HepG2 (cell line): ENCODE measurements around the gene NELFB. TPM values are rescaled to one million over a fixed set of nuclear protein-coding genes. Genes with fewer than 3 reads are reported as not detected.
A peak's percentile ranks its signal among the peaks of the same experiment; 100 is the strongest.

ENCODE experiments used
- ATF1 ChIP-seq: IDR thresholded peaks from 2 replicates; pipeline ENCODE4 v1.6.1; 2016; ENCODE audit warnings: mild to moderate bottlenecking, control low read depth
- DR1 ChIP-seq: sonication (generic); formaldehyde crosslinking; IDR thresholded peaks from 2 replicates; pipeline ENCODE4 v1.8.0; 2021; ENCODE audit warnings: mild to moderate bottlenecking, missing genetic modification reagents, inconsistent platforms
- GTF2F1 ChIP-seq: fragments of 150-350 bp; IDR thresholded peaks from 2 replicates; pipeline ENCODE4 v1.6.1; 2014; ENCODE audit warnings: low read length
- MAFK ChIP-seq, 2 experiments: IDR thresholded peaks in 1 of 2; conservative IDR thresholded peaks in 1 of 2; 2 replicates each; pipeline ENCODE4 v1.6.1; 2011; ENCODE audit warnings: improper control_type of control experiment in 2 of 2, low read length in 2 of 2
- MATR3 ChIP-seq: sonication (generic); formaldehyde crosslinking; IDR thresholded peaks from 2 replicates; pipeline ENCODE4 v1.4.0; 2020; ENCODE audit warnings: missing genetic modification reagents
- PATZ1 ChIP-seq: sonication (generic); formaldehyde crosslinking; IDR thresholded peaks from 2 replicates; pipeline ENCODE4 v1.4.0; 2020; ENCODE audit warnings: missing genetic modification reagents
- PCBP2 ChIP-seq: fragments of 200-400 bp; formaldehyde crosslinking; optimal IDR thresholded peaks from 2 replicates; pipeline ENCODE3; 2018; ENCODE audit warnings: low read length, low read depth; ENCODE audit not compliant: poor library complexity, severe bottlenecking
- POGZ ChIP-seq: sonication (generic); formaldehyde crosslinking; IDR thresholded peaks from 2 replicates; pipeline ENCODE4 v1.4.0; 2020; ENCODE audit warnings: mild to moderate bottlenecking, missing genetic modification reagents
- SCMH1 ChIP-seq: sonication (generic); formaldehyde crosslinking; IDR thresholded peaks from 2 replicates; pipeline ENCODE4 v1.9.0; 2021; ENCODE audit warnings: missing genetic modification reagents, mild to moderate bottlenecking, borderline replicate concordance
- SKI ChIP-seq: fragments of 450-650 bp; IDR thresholded peaks from one replicate; pipeline ENCODE4 v1.6.1; 2018; ENCODE audit warnings: mild to moderate bottlenecking; ENCODE audit not compliant: partially characterized antibody
- SRSF1 ChIP-seq: fragments of 200-400 bp; formaldehyde crosslinking; optimal IDR thresholded peaks from 2 replicates; pipeline ENCODE3; 2017; ENCODE audit warnings: mild to moderate bottlenecking, low read depth, low read length, moderate library complexity
- STAG1 ChIP-seq: sonication (generic); formaldehyde crosslinking; IDR thresholded peaks from 2 replicates; pipeline ENCODE4 v1.4.0; 2020; ENCODE audit warnings: missing genetic modification reagents
- ZFP36 ChIP-seq: fragments of 150-350 bp; IDR thresholded peaks from 2 replicates; pipeline ENCODE4 v1.6.1; 2018; ENCODE audit warnings: borderline replicate concordance, low read length, low read depth; ENCODE audit not compliant: partially characterized antibody
- ZNF24 ChIP-seq: fragments of 450-650 bp; IDR thresholded peaks from 2 replicates; pipeline ENCODE4 v1.6.1; 2017; ENCODE audit warnings: antibody characterized with exemption, mild to moderate bottlenecking
- ZNF274 ChIP-seq: sonication (generic); formaldehyde crosslinking; IDR thresholded peaks from 2 replicates; pipeline ENCODE4 v1.5.1; 2020; ENCODE audit warnings: mild to moderate bottlenecking, missing genetic modification reagents
- ZNF441 ChIP-seq: sonication (generic); formaldehyde crosslinking; IDR thresholded peaks from 2 replicates; pipeline ENCODE4 v1.7.0; 2021; ENCODE audit warnings: missing genetic modification reagents, borderline replicate concordance
- ZNF564 ChIP-seq: sonication (generic); formaldehyde crosslinking; IDR thresholded peaks from 2 replicates; pipeline ENCODE4 v1.8.1; 2023; ENCODE audit warnings: mild to moderate bottlenecking, missing genetic modification reagents
- ZNF619 ChIP-seq: sonication (generic); formaldehyde crosslinking; IDR thresholded peaks from 2 replicates; pipeline ENCODE4 v1.4.0; 2020; ENCODE audit warnings: mild to moderate bottlenecking, missing genetic modification reagents
- polyA plus RNA-seq, 8 experiments: library from polyadenylated mRNA; depleted of rRNA in 3 of 8; stranded (reverse) in 7 of 8; unstranded in 1 of 8; fragments of >200 nt; fragmentation: Illumina TruSeq in 4 of 8; extraction: Trizol in 4 of 8; gene quantifications; 2 replicates each; pipeline versions ENCODE4 v1.2.1 to v1.2.3, GENCODE V29; 2011 to 2016; ENCODE audit warnings: low read depth in 4 of 8, missing spikeins in 1 of 8, mixed read lengths in 1 of 8; ENCODE audit not compliant: insufficient read depth in 1 of 8
- total RNA-seq, 5 experiments: library from RNA; depleted of rRNA; stranded (reverse); fragments of >200 nt; fragmentation: Illumina TruSeq; extraction: Trizol; gene quantifications; 2 replicates each; pipeline ENCODE4 v1.2.3, GENCODE V29; 2016; ENCODE audit warnings: low read depth in 1 of 5
- TF ChIP-seq, protein P1 (sequence below): sonication (generic); formaldehyde crosslinking; IDR thresholded peaks from 2 replicates; pipeline ENCODE4 v1.4.0; 2020; ENCODE audit warnings: missing genetic modification reagents
- TF ChIP-seq, protein P2 (sequence below): sonication (generic); formaldehyde crosslinking; IDR thresholded peaks from 2 replicates; pipeline ENCODE4 v1.9.0; 2021; ENCODE audit warnings: missing genetic modification reagents, borderline replicate concordance

The NELFB gene
- total and polyA plus RNA-seq, 2 of the 13 experiments (the other 11 are each of a cell fraction or from before 2014, with no cell fraction given), result 26.5 to 45.8 TPM

- TF ChIP-seq, protein P1, sequence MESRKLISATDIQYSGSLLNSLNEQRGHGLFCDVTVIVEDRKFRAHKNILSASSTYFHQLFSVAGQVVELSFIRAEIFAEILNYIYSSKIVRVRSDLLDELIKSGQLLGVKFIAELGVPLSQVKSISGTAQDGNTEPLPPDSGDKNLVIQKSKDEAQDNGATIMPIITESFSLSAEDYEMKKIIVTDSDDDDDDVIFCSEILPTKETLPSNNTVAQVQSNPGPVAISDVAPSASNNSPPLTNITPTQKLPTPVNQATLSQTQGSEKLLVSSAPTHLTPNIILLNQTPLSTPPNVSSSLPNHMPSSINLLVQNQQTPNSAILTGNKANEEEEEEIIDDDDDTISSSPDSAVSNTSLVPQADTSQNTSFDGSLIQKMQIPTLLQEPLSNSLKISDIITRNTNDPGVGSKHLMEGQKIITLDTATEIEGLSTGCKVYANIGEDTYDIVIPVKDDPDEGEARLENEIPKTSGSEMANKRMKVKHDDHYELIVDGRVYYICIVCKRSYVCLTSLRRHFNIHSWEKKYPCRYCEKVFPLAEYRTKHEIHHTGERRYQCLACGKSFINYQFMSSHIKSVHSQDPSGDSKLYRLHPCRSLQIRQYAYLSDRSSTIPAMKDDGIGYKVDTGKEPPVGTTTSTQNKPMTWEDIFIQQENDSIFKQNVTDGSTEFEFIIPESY (CRISPR knock-in tag), result 0 out of 2 replicates have a peak, but pooled peaks have one; percentile 6
- no peak for TF ChIP-seq SRSF1
- no peak for TF ChIP-seq GTF2F1
- no peak for TF ChIP-seq SCMH1 (CRISPR knock-in tag)
- TF ChIP-seq PATZ1 (CRISPR knock-in tag), result peak; percentile 31; the same call in 1 of the 2 replicates
- TF ChIP-seq MATR3 (CRISPR knock-in tag), result no peak
- TF ChIP-seq ZNF24, result no peak
- TF ChIP-seq, protein P2, sequence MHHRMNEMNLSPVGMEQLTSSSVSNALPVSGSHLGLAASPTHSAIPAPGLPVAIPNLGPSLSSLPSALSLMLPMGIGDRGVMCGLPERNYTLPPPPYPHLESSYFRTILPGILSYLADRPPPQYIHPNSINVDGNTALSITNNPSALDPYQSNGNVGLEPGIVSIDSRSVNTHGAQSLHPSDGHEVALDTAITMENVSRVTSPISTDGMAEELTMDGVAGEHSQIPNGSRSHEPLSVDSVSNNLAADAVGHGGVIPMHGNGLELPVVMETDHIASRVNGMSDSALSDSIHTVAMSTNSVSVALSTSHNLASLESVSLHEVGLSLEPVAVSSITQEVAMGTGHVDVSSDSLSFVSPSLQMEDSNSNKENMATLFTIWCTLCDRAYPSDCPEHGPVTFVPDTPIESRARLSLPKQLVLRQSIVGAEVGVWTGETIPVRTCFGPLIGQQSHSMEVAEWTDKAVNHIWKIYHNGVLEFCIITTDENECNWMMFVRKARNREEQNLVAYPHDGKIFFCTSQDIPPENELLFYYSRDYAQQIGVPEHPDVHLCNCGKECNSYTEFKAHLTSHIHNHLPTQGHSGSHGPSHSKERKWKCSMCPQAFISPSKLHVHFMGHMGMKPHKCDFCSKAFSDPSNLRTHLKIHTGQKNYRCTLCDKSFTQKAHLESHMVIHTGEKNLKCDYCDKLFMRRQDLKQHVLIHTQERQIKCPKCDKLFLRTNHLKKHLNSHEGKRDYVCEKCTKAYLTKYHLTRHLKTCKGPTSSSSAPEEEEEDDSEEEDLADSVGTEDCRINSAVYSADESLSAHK (CRISPR knock-in tag), result no peak
- peak; percentile 86 for TF ChIP-seq ZFP36
- TF ChIP-seq ATF1 (CRISPR knock-in tag), result no peak
- TF ChIP-seq POGZ (CRISPR knock-in tag), result no peak
- TF ChIP-seq ZNF441 (CRISPR knock-in tag), result no peak
- TF ChIP-seq DR1 (CRISPR knock-in tag), result no peak
- no peak for TF ChIP-seq ZNF564 (CRISPR knock-in tag)
- 0 out of 2 replicates have a peak, but pooled peaks have one; percentile 27 for TF ChIP-seq ZNF274 (CRISPR knock-in tag)
- no peak for TF ChIP-seq ZNF619
- TF ChIP-seq STAG1, result peak; percentile 98
- TF ChIP-seq SKI, result peak; percentile 80
- peak; percentile 89 for TF ChIP-seq PCBP2
- TF ChIP-seq MAFK (conservative IDR thresholded peaks at IDR 0.05 in 1 of 2, IDR thresholded peaks at IDR 0.05 in 1 of 2; ENCODE audit: low read length in 2 of 2), result no peak
These were observed 27.9 kb upstream of the NELFB start, which contains the start of gene RNF224 (continued) for GRCh38 chr9:137227054-137227852.
